ENCODE results near the gene ZNF507. TPM values are rescaled to one million over a fixed set of nuclear protein-coding genes. Genes with fewer than 3 reads are reported as not detected.

Gene ZNF507
- total and polyA plus RNA-seq, 2 of the 8 experiments (the other 6 are each of a cell fraction or from before 2014, with no cell fraction given): 8.6 to 28.8 TPM

DNA sequence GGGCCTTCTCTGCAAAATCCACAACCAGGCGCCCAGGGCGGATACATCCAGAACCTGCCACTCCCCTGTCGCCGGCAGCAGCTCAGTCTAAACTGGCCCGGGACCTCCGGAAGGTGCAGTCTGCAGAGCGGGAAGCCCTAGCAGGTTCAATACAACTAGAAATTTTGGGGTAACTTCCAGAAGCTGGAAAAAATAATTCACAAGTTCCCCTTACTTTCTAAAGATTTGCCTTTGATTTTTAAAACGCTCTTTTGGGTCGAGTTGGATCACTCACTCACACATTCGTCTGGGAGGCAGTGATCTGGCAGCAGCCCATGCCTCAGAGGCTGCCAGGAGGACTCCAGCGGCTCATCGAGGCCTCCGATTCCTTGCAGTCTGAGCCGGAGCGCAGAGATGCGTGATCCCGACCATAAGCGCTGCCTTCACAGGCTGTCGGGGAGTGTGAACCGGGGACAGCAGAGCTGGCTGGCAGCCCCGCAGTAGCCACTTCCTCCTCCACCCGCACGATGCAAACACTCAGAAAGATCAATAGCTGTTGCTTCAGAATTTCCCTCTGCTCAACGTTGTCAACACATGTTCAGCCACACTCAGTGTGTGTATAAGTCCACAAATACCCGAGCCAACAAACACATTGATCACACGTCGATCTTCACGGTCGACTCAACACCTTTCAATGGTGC, 35.6 kb upstream of the ZNF507 start (continued):
- TF ChIP-seq, protein P1, sequence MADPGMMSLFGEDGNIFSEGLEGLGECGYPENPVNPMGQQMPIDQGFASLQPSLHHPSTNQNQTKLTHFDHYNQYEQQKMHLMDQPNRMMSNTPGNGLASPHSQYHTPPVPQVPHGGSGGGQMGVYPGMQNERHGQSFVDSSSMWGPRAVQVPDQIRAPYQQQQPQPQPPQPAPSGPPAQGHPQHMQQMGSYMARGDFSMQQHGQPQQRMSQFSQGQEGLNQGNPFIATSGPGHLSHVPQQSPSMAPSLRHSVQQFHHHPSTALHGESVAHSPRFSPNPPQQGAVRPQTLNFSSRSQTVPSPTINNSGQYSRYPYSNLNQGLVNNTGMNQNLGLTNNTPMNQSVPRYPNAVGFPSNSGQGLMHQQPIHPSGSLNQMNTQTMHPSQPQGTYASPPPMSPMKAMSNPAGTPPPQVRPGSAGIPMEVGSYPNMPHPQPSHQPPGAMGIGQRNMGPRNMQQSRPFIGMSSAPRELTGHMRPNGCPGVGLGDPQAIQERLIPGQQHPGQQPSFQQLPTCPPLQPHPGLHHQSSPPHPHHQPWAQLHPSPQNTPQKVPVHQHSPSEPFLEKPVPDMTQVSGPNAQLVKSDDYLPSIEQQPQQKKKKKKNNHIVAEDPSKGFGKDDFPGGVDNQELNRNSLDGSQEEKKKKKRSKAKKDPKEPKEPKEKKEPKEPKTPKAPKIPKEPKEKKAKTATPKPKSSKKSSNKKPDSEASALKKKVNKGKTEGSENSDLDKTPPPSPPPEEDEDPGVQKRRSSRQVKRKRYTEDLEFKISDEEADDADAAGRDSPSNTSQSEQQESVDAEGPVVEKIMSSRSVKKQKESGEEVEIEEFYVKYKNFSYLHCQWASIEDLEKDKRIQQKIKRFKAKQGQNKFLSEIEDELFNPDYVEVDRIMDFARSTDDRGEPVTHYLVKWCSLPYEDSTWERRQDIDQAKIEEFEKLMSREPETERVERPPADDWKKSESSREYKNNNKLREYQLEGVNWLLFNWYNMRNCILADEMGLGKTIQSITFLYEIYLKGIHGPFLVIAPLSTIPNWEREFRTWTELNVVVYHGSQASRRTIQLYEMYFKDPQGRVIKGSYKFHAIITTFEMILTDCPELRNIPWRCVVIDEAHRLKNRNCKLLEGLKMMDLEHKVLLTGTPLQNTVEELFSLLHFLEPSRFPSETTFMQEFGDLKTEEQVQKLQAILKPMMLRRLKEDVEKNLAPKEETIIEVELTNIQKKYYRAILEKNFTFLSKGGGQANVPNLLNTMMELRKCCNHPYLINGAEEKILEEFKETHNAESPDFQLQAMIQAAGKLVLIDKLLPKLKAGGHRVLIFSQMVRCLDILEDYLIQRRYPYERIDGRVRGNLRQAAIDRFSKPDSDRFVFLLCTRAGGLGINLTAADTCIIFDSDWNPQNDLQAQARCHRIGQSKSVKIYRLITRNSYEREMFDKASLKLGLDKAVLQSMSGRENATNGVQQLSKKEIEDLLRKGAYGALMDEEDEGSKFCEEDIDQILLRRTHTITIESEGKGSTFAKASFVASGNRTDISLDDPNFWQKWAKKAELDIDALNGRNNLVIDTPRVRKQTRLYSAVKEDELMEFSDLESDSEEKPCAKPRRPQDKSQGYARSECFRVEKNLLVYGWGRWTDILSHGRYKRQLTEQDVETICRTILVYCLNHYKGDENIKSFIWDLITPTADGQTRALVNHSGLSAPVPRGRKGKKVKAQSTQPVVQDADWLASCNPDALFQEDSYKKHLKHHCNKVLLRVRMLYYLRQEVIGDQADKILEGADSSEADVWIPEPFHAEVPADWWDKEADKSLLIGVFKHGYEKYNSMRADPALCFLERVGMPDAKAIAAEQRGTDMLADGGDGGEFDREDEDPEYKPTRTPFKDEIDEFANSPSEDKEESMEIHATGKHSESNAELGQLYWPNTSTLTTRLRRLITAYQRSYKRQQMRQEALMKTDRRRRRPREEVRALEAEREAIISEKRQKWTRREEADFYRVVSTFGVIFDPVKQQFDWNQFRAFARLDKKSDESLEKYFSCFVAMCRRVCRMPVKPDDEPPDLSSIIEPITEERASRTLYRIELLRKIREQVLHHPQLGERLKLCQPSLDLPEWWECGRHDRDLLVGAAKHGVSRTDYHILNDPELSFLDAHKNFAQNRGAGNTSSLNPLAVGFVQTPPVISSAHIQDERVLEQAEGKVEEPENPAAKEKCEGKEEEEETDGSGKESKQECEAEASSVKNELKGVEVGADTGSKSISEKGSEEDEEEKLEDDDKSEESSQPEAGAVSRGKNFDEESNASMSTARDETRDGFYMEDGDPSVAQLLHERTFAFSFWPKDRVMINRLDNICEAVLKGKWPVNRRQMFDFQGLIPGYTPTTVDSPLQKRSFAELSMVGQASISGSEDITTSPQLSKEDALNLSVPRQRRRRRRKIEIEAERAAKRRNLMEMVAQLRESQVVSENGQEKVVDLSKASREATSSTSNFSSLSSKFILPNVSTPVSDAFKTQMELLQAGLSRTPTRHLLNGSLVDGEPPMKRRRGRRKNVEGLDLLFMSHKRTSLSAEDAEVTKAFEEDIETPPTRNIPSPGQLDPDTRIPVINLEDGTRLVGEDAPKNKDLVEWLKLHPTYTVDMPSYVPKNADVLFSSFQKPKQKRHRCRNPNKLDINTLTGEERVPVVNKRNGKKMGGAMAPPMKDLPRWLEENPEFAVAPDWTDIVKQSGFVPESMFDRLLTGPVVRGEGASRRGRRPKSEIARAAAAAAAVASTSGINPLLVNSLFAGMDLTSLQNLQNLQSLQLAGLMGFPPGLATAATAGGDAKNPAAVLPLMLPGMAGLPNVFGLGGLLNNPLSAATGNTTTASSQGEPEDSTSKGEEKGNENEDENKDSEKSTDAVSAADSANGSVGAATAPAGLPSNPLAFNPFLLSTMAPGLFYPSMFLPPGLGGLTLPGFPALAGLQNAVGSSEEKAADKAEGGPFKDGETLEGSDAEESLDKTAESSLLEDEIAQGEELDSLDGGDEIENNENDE (IDR thresholded peaks at IDR 0.05; ENCODE audit: insufficient replicate concordance, low read length): no peak
- TF ChIP-seq, protein P2, sequence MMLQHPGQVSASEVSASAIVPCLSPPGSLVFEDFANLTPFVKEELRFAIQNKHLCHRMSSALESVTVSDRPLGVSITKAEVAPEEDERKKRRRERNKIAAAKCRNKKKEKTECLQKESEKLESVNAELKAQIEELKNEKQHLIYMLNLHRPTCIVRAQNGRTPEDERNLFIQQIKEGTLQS (IDR thresholded peaks at IDR 0.05; ENCODE audit: insufficient read depth, low read depth, low read length): no peak
- TF ChIP-seq FOSL1 (IDR thresholded peaks at IDR 0.05; ENCODE audit: insufficient read depth, low read depth, low read length) (no peak), CREB1 (IDR thresholded peaks at IDR 0.05) (no peak), GTF2F1 (IDR thresholded peaks at IDR 0.05; ENCODE audit: borderline replicate concordance, low read depth, low read length) (no peak), MAFK (IDR thresholded peaks at IDR 0.05; ENCODE audit: low read depth, low read length) (no peak), NANOG (IDR thresholded peaks at IDR 0.05; ENCODE audit: insufficient read depth, low read depth, low read length, poor library complexity, severe bottlenecking) (no peak)
